Activated naive CD4-positive, alpha-beta T cell treated with anti-CD3 and anti-CD28 coated beads for 36 hours (primary cell): ENCODE data around the gene GULP1. TPM values are rescaled to one million over a fixed set of nuclear protein-coding genes. Genes with fewer than 3 reads are reported as not detected.

Source experiments
- microRNA-seq: library from miRNA; unstranded; fragments of <30 nt; microRNA quantifications from one replicate; pipeline ENCODE4 v1.2.0, GENCODE V29; 2022; ENCODE audit warnings: borderline microRNAs expressed, borderline replicate concordance
- total RNA-seq, 2 experiments: library from RNA; stranded (reverse); gene quantifications; one replicate each; pipeline ENCODE4 v1.2.3, GENCODE V29; 2021

GULP1 gene
- total RNA-seq, 2 experiments from 2014 or later = not detected

Small RNA genes within 50 kb of the gene (microRNA-seq; reads per million reads assigned to microRNA genes)
- not detected for gene MIR561
